Measurements from ENCODE around the gene OR2G3.

Gene OR2G3

GRCh38 chr1:247574664-247575063 is 30.7 kb upstream of the OR2G3 start:
- Histone ChIP-seq H3K27ac (no peak overlapping the region), H3K27me3 (replicated peaks) (no peaks in the 10 kb centered on the region), H3K36me3 (replicated peaks) (no peaks in the 10 kb centered on the region), H3K4me3 (ENCODE audit: low read depth, low read length) (no peak overlapping the region)
- DNase-seq: no peak
- in situ Hi-C loops (cut with HindIII; ENCODE audit: low pct_ligation_motif_present, low sequenced_read_pairs): no loop called here
- no peak for TF ChIP-seq CTCF (IDR thresholded peaks at IDR 0.05; ENCODE audit: low read depth, low read length, missing control alignments)

GRCh38 chr1:247576514-247576913 is 28.9 kb upstream of the OR2G3 start:
- in situ Hi-C loops (cut with HindIII; ENCODE audit: low pct_ligation_motif_present, low sequenced_read_pairs): no loop called here
- no peak overlapping the region for H3K4me3 ChIP-seq (ENCODE audit: low read depth, low read length)
- H3K27ac ChIP-seq: no peak overlapping the region
- no peaks in the 10 kb centered on the region for H3K27me3 ChIP-seq (replicated peaks)
- TF ChIP-seq CTCF (IDR thresholded peaks at IDR 0.05; ENCODE audit: low read depth, low read length, missing control alignments): no peak
- H3K36me3 ChIP-seq (replicated peaks): no peaks in the 10 kb centered on the region
- no peak for DNase-seq

GRCh38 chr1:247578946-247579460 is 26.4 kb upstream of the OR2G3 start:
- in situ Hi-C loops (cut with HindIII; ENCODE audit: low pct_ligation_motif_present, low sequenced_read_pairs): no loop called here
- DNase-seq: no peak
- H3K4me3 ChIP-seq (ENCODE audit: low read depth, low read length): no peak overlapping the region
- H3K36me3 ChIP-seq (replicated peaks): no peaks in the 10 kb centered on the region
- TF ChIP-seq CTCF (IDR thresholded peaks at IDR 0.05; ENCODE audit: low read depth, low read length, missing control alignments): no peak
- no peaks in the 10 kb centered on the region for H3K27me3 ChIP-seq (replicated peaks)
- no peak overlapping the region for H3K27ac ChIP-seq

- no peak within 1 kb of the TSS for H3K4me3 ChIP-seq (ENCODE audit: low read depth, low read length)
- in situ Hi-C loops (cut with HindIII; ENCODE audit: low pct_ligation_motif_present, low sequenced_read_pairs): no loop called here
- no peak for TF ChIP-seq CTCF (IDR thresholded peaks at IDR 0.05; ENCODE audit: low read depth, low read length, missing control alignments)
- no peaks in the 10 kb centered on the region for H3K27me3 ChIP-seq (replicated peaks)
- no peaks in the 10 kb centered on the region for H3K36me3 ChIP-seq (replicated peaks)
- DNase-seq: no peak
- H3K27ac ChIP-seq: no peak within 1 kb of the TSS
Observed at GRCh38 chr1:247588060-247588459, 17.3 kb upstream of the OR2G3 start, which contains the start of gene OR2G2. OR2G2 (plus strand) TSS chr1:247588360; CDS start chr1:247588360, 0 bp downstream.

GRCh38 chr1:247613405-247613804 is 8.0 kb downstream of the OR2G3 start:
- Histone ChIP-seq H3K27me3 (replicated peaks) (no peaks in the 10 kb centered on the region), H3K36me3 (replicated peaks) (no peaks in the 10 kb centered on the region), H3K4me3 (ENCODE audit: low read depth, low read length) (no peak overlapping the region), H3K27ac (no peak overlapping the region)
- no peak for DNase-seq
- in situ Hi-C loops (cut with HindIII; ENCODE audit: low pct_ligation_motif_present, low sequenced_read_pairs): no loop called here
- no peak for TF ChIP-seq CTCF (IDR thresholded peaks at IDR 0.05; ENCODE audit: low read depth, low read length, missing control alignments)

- no peak for TF ChIP-seq CTCF (IDR thresholded peaks at IDR 0.05; ENCODE audit: low read depth, low read length, missing control alignments)
- in situ Hi-C loops (cut with HindIII; ENCODE audit: low pct_ligation_motif_present, low sequenced_read_pairs): no loop called here
- no peaks in the 10 kb centered on the region for H3K27me3 ChIP-seq (replicated peaks)
- H3K4me3 ChIP-seq (ENCODE audit: low read depth, low read length): no peak overlapping the region
- no peak overlapping the region for H3K27ac ChIP-seq
- H3K36me3 ChIP-seq (replicated peaks): no peaks in the 10 kb centered on the region
- DNase-seq: no peak
Observed at GRCh38 chr1:247614625-247615024, 9.2 kb downstream of the OR2G3 start.

Measured in brain microvascular endothelial cell (primary cell).